IPS-20b (cell line): ENCODE results near the gene JAZF1.
A peak's percentile ranks its signal among the peaks of the same experiment; 100 is the strongest.

Experiments used
- H3K27ac ChIP-seq: one replicate; pipeline ENCODE4 v1.5.1; 2013; ENCODE audit warnings: low read length
- H3K27me3 ChIP-seq: 2 replicates; pipeline ENCODE4 v1.6.1; 2013; ENCODE audit warnings: mild to moderate bottlenecking, low read length, inconsistent platforms; ENCODE audit not compliant: insufficient read depth
- H3K36me3 ChIP-seq: 2 replicates; pipeline ENCODE4 v1.6.1; 2013; ENCODE audit warnings: low read depth, mild to moderate bottlenecking, inconsistent platforms, low read length, moderate library complexity; ENCODE audit not compliant: insufficient read depth
- H3K4me1 ChIP-seq: 2 replicates; pipeline ENCODE4 v1.6.1; 2013; ENCODE audit warnings: mild to moderate bottlenecking, control low read depth, inconsistent platforms, low read length, moderate library complexity; ENCODE audit not compliant: insufficient read depth
- H3K4me3 ChIP-seq: 2 replicates; pipeline ENCODE4 v1.5.1; 2013; ENCODE audit warnings: mild to moderate bottlenecking, low read length, inconsistent platforms
- H3K9ac ChIP-seq: 2 replicates; pipeline ENCODE4 v1.6.1; 2013; ENCODE audit warnings: low read depth, mild to moderate bottlenecking, inconsistent platforms, low read length, moderate library complexity
- H3K9me3 ChIP-seq: 2 replicates; pipeline ENCODE4 v1.6.1; 2013; ENCODE audit warnings: mild to moderate bottlenecking, low read depth, low read length, inconsistent platforms; ENCODE audit not compliant: insufficient read depth

JAZF1 gene

GRCh38 chr7:28190077-28190710 is 9.6 kb upstream of the JAZF1 start:
- Histone ChIP-seq H3K27me3 (no peaks in the 10 kb centered on the region), H3K9ac (no peak overlapping the region)

GRCh38 chr7:28187012-28187411 is 6.4 kb upstream of the JAZF1 start:
- Histone ChIP-seq H3K9ac (no peak overlapping the region), H3K27ac (no peak overlapping the region), H3K27me3 (peaks cover 3% of the 10 kb centered on the region; the same call in 1 of the 2 replicates), H3K9me3 (no peaks in the 10 kb centered on the region), H3K4me3 (no peak overlapping the region), H3K4me1 (peaks cover 8% of the 10 kb centered on the region; the same call in 1 of the 2 replicates), H3K36me3 (no peaks in the 10 kb centered on the region)

More at GRCh38 chr7:28190077-28190710, 9.6 kb upstream of the JAZF1 start:
- Histone ChIP-seq H3K27ac (no peak overlapping the region), H3K4me3 (no peak overlapping the region), H3K36me3 (no peaks in the 10 kb centered on the region), H3K4me1 (peaks cover 8% of the 10 kb centered on the region; the same call in 1 of the 2 replicates), H3K9me3 (no peaks in the 10 kb centered on the region)

- Histone ChIP-seq H3K27me3 (peaks cover 24% of the 10 kb centered on the region), H3K36me3 (no peaks in the 10 kb centered on the region), H3K9me3 (no peaks in the 10 kb centered on the region), H3K4me1 (peaks cover 5% of the 10 kb centered on the region; the same call in 1 of the 2 replicates), H3K9ac (no peak overlapping the region), H3K27ac (no peak overlapping the region), H3K4me3 (no peak overlapping the region)
These were observed 3.0 kb upstream of the JAZF1 start for GRCh38 chr7:28183627-28184026.

- no peaks in the 10 kb centered on the region for H3K9me3 ChIP-seq
- no peak overlapping the region for H3K4me3 ChIP-seq
- H3K27ac ChIP-seq = no peak overlapping the region
- peaks cover 26% of the 10 kb centered on the region for H3K27me3 ChIP-seq
- H3K4me1 ChIP-seq = peaks cover 8% of the 10 kb centered on the region
- no peaks in the 10 kb centered on the region for H3K36me3 ChIP-seq
- no peak overlapping the region for H3K9ac ChIP-seq
These were observed 1.5 kb upstream of the JAZF1 start for GRCh38 chr7:28182071-28182471.

GRCh38 chr7:28181416-28181815 is 821 bp upstream of the JAZF1 start:
- Histone ChIP-seq H3K9ac (no peak overlapping the region), H3K9me3 (no peaks in the 10 kb centered on the region), H3K27me3 (peaks cover 26% of the 10 kb centered on the region), H3K4me1 (peaks cover 12% of the 10 kb centered on the region), H3K4me3 (peak overlapping the region; percentile 82; the same call in 1 of the 2 replicates), H3K27ac (no peak overlapping the region), H3K36me3 (no peaks in the 10 kb centered on the region)

GRCh38 chr7:28180031-28180363 is 598 bp downstream of the JAZF1 start:
- no peaks in the 10 kb centered on the region for H3K9me3 ChIP-seq
- H3K4me1 ChIP-seq = peaks cover 12% of the 10 kb centered on the region
- peaks cover 26% of the 10 kb centered on the region for H3K27me3 ChIP-seq
- H3K27ac ChIP-seq = no peak overlapping the region
- peak overlapping the region; percentile 67; the same call in 1 of the 2 replicates for H3K4me3 ChIP-seq
- no peaks in the 10 kb centered on the region for H3K36me3 ChIP-seq
- no peak overlapping the region for H3K9ac ChIP-seq

GRCh38 chr7:28179120-28180030 is 1.2 kb downstream of the JAZF1 start:
- Histone ChIP-seq H3K4me1 (peaks cover 12% of the 10 kb centered on the region), H3K36me3 (no peaks in the 10 kb centered on the region), H3K27me3 (peaks cover 26% of the 10 kb centered on the region), H3K9me3 (no peaks in the 10 kb centered on the region), H3K4me3 (peak overlapping the region; percentile 62), H3K9ac (no peak overlapping the region), H3K27ac (no peak overlapping the region)

GRCh38 chr7:28178599-28178998 is 2.0 kb downstream of the JAZF1 start:
- no peaks in the 10 kb centered on the region for H3K36me3 ChIP-seq
- H3K9me3 ChIP-seq = no peaks in the 10 kb centered on the region
- H3K4me1 ChIP-seq = peaks cover 12% of the 10 kb centered on the region
- no peak overlapping the region for H3K27ac ChIP-seq
- H3K27me3 ChIP-seq = peaks cover 26% of the 10 kb centered on the region
- peak overlapping the region; percentile 62 for H3K4me3 ChIP-seq
- no peak overlapping the region for H3K9ac ChIP-seq

- Histone ChIP-seq H3K9ac (no peak overlapping the region), H3K27ac (no peak overlapping the region), H3K4me1 (peaks cover 13% of the 10 kb centered on the region), H3K27me3 (peaks cover 26% of the 10 kb centered on the region), H3K36me3 (no peaks in the 10 kb centered on the region), H3K4me3 (no peak overlapping the region), H3K9me3 (no peaks in the 10 kb centered on the region)
These were observed 2.8 kb downstream of the JAZF1 start for GRCh38 chr7:28177836-28178235.

GRCh38 chr7:28176645-28177044 is 4.0 kb downstream of the JAZF1 start:
- H3K9me3 ChIP-seq = no peaks in the 10 kb centered on the region
- H3K9ac ChIP-seq = no peak overlapping the region
- no peak overlapping the region for H3K4me3 ChIP-seq
- H3K4me1 ChIP-seq = peaks cover 17% of the 10 kb centered on the region
- no peaks in the 10 kb centered on the region for H3K36me3 ChIP-seq
- H3K27ac ChIP-seq = no peak overlapping the region
- peaks cover 20% of the 10 kb centered on the region for H3K27me3 ChIP-seq

- H3K27ac ChIP-seq = no peak overlapping the region
These were observed 4.4 kb downstream of the JAZF1 start for GRCh38 chr7:28176174-28176573.

More at GRCh38 chr7:28176174-28176573, 4.4 kb downstream of the JAZF1 start:
- no peak overlapping the region for H3K4me3 ChIP-seq
- H3K4me1 ChIP-seq = peaks cover 16% of the 10 kb centered on the region
- no peak overlapping the region for H3K9ac ChIP-seq
- H3K9me3 ChIP-seq = no peaks in the 10 kb centered on the region
- H3K27me3 ChIP-seq = peaks cover 15% of the 10 kb centered on the region
- H3K36me3 ChIP-seq = no peaks in the 10 kb centered on the region
